Endometrial microvascular endothelial cells (primary cell): ENCODE data around the gene TMEM63C. TPM values are rescaled to one million over a fixed set of nuclear protein-coding genes. Genes with fewer than 3 reads are reported as not detected.

Source experiments
- in situ Hi-C: cut with HindIII; loops from 2 replicates; pipeline ENCODE4 v1.10.0; 2017; ENCODE audit warnings: low sequenced_read_pairs, low pct_unique_long_range_greater_than_20kb; ENCODE audit errors: inconsistent ontology term
- total RNA-seq: library from RNA; depleted of rRNA; stranded (reverse); fragments of >200 nt; gene quantifications from one replicate; pipeline ENCODE4 v1.2.3, GENCODE V29; 2015; ENCODE audit errors: inconsistent ontology term

Gene TMEM63C
- total RNA-seq, 1 donor from 2014 or later = not detected

DNA sequence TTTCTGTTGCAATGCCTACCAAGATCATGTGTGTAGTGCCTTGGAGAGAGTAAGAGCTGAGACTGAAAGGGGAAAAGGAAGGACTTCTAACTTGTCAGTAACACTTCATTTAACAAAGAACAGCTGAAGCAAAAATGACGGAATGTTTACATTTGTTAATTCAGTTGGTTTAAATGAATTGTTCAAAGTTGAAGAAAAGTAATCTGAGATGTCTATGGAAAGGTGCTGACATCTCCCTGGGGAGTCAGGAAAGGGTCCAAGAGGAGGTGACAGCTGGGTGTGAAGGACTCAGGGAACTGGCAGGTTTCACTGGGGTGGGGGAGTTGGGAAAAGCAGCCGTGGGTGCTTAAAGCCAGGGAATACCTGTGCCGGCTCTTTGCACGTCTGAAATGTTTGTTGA, 7.9 kb downstream of the TMEM63C start:
- in situ Hi-C loops = no loop called here

DNA sequence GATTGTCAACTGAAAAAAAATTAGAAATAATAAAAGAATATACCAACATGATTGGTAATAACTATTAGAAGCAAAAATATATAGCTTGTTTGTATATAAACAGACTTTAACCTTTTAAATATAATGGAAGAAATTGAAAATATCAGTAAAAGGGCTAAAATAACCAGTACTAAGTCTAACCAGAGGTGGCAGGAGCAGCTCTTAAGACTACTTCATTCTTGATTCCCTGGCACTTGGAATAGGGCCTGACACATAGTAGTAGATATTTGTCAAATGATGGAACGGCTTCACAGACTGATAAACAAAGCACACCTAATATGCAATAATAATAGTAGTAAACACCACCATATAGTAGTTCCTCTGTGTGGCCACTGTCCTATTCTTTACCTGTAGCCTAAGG, 9.4 kb downstream of the TMEM63C start:
- in situ Hi-C loops = no loop called here

DNA sequence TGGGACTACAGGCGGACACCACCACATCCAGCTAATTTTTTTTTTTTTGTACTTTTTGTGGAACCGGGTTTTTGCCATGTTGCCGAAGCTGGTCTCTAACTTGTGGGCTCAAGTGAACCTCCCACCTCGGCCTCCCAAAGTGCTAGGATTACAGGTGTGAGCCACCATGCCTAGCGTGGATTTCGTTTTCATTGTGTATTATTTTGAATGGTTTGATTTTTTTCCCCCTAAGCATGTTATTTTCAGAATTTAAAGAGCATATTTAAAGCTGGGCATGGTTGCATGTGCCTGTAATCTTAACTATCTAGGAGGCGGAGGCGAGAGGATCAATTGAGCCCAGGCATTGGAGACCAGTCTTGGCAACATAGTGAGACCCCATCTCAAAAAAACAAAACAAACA, 13.1 kb downstream of the TMEM63C start:
- in situ Hi-C loops = no loop called here

DNA sequence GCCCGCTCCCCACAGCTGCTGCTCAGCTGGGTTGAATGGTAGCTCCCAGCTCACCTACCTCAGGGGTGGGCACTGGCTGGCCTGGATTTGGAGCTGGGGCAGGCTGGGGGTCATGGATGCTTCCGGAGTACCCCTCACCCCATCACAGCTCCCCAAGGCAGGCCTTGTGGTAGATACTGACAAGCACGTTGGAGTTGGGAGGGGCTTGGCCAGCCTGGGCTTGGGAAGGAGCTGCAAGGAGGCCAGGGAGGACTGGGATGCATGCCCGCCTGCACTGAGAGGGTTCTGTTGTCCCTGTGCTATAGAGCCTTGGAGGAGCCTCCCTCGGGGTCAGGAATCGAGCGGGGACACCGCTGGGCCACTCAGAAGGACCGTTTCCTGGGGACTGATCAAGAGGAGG, 14.2 kb downstream of the TMEM63C start:
- in situ Hi-C loops = no loop called here

DNA sequence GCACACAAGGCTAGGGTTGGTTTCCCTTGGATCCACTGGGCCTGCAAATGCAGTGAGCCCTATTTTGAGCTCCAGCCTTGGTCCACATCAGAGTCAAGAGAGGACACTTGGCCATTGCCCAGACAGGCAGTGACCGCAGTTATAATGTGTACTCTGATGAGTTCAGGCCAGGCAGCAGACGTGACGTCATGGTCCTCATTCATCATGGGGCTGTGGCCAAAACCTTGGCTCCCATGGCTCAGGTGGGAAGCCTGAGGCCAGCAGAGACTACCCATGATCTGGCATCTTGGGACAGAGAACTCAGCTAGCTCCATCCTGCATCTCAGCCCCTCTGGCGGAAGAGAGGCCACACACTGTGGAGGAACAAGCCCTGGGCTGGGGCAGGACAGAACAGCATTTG, 16.4 kb downstream of the TMEM63C start:
- in situ Hi-C loops = no loop called here

DNA sequence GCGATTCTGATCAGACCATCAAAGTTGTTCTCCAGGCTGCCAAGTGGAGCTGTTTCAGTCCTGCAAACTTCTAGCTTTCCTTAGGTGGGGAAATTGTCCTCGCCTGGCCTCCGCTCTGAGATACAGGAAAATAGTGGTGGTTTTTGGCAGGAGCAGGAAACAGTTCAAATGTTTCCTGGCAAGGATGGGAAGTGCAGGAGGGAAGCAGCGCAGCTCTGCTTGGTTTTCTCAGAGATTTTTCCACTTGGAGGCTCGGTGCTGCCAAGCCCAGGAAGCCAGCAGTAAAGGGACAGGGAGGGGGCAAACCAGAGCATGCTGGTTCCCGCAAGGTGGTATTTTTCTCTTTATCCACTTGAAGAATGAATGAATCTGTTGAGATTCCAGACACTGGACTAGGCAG, 17.0 kb downstream of the TMEM63C start:
- in situ Hi-C loops = no loop called here

DNA sequence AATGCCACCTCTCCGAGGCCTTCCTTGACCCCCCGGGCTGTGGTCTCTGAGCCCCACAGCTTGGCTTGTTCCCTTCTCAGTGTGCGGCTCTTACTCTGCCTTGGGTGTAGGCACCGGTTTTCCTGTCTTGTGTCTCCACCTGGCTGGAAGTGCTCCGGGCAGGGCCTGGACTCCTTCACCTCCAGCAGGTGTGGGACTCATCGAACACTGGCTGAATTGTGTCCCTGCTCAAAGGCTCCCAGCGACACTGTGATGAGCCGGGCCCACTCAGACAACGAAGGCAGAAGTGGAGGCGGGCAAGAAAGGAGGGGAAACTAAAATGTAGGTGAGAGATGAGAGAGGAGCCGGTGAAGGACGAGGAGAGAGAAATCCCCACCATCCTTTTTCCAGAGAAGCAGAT, 18.0 kb downstream of the TMEM63C start:
- in situ Hi-C loops = no loop called here

DNA sequence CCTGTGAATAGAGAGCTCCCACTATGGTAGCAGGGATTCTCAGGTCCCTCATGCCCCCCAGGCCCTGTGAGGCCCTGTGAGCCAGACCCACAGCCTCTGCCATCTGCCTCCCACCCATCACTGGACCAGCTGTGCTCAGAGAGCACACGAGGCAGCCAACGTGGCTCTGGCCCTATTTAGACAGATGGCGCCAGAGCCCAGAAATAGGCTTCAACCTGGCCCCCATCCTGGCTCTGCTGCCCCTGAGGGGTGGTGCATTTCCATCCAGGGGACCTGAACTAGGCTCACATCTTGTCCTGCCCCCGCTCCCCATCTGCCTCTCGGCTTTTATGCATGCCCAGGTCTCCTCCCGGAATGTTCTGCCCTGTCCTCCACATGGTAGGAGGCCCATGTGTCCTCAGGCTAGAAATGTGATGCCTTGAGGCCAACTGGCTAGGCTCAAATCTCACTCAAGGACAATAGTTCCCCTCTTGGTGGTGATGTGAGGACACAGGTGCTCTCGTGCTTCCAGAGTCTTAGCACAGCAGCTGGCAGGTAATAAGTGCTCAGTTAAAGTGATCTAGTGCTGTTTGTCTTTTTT, 18.9 kb downstream of the TMEM63C start:
- in situ Hi-C loops = no loop called here

DNA sequence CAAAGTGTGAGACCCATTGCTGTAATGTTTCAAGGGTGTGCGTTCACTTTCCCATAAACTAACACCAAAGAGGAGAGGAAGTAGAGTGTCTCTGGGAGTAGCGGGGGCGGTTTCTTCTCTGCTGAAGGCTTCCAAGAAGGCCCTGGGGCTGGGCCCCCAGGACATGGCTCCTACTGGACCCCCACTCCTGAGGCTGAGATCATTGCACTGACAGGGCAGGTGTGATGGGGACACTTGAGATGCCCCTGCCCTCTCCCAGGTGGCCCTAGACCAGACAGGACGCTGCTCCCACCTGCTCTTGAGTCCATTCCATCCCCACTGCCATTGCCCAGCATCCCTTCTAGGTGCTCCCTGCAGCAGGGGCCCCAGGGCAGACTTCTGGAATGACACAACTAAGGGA, 20.1 kb downstream of the TMEM63C start:
- in situ Hi-C loops = no loop called here

DNA sequence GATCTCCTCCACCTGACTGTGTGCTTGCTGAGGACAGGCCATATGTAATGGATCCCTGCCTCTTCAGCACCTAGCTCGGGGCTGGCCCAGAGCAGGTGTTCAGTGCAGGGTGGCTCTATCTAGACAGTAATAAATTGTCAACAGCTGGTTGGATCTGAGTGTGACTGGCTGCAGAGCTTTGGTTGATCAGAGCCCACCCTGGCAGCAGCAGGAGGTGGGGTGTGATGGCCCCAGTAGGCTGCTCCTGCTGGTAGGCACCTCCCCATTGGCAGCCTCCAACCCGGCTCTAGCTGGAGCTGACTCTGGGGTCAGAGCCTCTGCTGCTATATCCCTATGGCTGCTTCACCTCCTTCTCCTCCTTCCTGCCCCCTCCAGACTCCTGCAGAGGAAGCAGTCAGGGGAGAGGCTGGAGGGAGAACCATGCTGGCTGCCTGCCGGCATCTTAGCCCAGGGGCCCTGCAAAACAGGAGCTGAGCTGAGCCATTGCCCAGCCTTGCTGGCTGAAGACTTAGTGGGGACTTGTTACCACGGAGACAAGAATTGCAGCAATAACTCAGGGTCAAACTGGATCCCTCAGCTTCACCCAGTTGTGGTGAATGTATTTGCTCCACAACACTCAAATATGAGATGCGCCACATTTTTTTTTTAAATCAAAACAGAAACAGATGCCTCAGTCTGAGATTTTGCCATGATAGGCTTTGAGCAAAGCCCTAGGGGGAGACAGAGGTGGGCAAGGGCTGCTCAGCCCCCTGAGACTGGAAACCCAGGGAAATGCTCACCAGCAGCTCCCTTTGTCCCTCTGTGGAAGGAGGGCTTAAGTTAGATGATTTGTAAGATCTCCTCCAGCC, 22.2 kb downstream of the TMEM63C start:
- in situ Hi-C loops = no loop called here

DNA sequence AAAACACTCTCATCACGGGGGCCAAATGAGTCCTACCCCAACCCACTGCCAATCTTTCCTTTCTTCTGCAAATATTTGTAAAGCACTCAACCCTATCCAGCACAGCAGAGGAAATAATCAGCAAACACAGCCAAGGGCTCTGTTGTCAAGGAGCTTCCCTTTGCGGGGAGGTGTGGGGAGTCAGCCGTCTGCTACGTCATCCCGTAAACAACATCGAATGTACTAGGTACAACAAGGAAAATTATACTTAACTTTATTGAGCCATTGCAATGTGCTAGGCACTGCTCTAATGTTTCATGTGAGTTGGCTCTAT, 22.8 kb downstream of the TMEM63C start:
- in situ Hi-C loops = no loop called here

DNA sequence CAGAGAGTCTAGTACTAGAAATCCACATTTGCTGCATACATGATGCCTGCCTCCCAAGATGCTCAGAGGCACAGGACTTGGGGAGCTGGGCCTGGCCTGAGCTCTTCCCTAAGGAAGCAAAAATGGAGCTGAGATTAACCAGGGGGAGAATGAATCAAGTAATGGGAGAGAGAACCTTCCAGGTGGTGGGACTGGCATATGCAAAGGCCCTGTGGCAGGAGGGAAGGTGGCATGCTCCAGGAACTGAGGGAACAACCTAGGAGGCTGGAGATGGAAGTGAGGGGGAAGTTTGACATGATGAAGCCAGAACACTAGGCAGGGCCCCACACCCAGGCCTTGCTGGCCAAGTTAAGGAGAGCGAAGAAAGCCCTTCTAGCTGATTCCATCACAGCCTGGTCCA, 23.3 kb downstream of the TMEM63C start:
- in situ Hi-C loops = no loop called here

DNA sequence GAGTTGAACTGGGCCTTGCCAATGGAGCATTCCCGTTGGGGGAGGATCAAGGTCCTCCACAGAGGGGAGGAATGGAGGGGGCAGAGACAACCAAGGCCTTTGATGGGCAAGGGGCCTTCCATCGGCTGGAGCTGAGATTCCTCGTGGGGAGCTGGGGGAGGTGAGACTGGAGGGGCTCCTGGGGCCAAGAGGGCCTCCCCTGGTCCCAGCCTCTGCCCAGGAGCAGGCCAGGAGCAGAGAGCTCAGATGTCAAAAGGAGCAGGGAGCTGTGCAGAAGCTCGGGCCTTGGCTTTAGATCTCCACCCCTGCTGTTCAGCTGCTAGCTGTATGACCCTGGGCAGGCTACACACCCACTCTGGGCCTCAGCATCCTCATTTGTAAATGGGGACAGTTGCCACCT, 24.0 kb downstream of the TMEM63C start:
- in situ Hi-C loops = no loop called here

DNA sequence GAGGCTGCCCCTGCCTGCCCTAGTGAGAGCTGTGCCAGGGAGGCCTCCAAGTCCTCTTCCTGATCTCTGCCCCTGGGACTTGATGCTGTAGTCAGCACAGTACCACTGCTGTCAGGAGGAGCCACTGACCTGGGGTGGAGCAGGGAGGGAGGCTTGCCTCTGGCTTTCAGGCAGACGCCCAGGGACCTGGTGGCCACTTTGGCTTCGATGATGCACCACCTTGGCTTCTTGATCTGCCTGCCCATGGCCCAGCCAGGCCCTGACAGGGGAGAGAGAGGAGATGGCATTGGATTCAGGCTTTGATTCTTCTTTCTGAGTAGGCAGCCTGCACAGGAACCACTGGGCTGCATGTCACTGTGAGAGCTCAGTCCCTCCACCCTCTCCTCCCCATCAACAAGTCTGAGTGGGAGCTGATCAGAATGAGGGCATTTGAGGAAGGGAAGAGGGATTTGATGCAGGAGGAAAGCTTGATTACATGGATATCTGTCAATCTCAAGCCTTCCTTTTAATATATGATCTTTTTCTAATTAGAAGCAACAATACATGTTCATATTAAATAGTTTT, 24.7 kb downstream of the TMEM63C start:
- in situ Hi-C loops = no loop called here

DNA sequence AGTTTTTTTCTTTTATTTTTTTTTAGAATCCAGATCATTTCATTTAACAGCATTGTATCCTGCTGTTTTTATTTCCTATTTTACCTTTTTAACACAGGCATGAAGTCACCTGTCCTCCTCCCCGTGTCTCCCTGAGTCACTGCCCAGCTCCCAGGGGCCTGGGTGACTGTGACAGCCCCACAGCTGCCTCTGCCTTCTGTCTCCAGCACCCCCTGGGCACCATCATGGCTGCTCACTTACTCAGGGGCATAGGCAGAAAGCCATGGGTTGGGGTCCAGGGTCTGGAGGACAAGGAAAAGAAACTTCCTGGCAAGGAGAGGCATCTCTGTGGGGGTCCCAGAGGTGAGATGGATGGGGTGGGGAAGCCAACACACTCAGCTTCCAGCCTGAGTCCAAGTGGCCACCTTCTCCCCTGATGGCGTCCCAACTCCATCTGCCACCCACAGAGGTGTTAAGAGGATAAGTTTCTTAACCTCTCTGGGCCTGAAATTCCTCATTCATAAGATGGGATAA, 25.3 kb downstream of the TMEM63C start:
- in situ Hi-C loops = no loop called here

DNA sequence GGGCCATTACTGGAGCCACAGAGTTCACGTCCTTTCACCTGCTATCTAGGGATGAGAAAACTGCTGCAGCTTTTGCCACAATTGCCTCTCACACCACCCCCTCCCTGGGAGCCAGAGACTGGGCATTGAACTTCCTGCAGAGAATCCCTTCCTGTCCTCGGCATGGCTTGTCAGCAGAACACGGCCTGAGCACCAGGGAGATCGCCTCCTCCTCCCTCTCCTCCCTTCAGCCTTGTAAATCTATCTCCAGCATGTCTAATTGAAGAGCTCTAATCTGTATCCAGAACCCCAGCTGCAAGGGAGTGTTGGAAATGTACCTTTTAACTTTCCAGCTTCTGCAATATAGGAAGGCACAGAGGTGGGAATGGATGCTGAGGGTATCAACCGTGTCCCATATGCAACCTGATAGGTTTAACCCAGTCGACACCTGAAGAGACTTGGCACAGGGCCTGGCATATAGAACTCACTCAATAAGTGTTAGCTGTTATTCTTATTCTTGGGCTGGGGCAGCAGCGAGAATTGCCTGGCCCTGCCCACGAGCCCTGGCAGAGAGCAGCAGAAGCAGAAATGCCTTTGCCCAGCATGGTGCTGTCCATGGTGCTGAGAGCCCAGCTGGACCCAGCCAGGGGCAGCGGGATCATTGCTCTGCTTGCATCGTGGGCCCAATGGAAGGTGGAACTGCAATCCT, 26.8 kb downstream of the TMEM63C start:
- in situ Hi-C loops = no loop called here

DNA sequence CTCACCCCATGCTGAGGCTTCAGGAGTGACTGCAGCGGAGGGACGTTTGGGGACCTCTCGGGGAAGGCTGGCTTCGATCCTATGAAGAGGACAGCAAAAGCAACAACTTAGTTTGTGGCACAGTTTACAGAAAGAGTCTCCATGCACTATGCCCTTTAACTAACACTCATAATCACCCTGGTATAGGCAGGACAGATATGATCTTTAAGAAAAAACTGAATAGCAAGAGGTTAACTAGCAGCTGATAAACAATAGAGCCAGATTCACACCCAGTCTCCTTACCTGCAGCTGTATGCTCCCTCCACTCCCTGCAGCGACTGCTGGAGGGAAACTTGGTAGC, 27.4 kb downstream of the TMEM63C start:
- in situ Hi-C loops = no loop called here

DNA sequence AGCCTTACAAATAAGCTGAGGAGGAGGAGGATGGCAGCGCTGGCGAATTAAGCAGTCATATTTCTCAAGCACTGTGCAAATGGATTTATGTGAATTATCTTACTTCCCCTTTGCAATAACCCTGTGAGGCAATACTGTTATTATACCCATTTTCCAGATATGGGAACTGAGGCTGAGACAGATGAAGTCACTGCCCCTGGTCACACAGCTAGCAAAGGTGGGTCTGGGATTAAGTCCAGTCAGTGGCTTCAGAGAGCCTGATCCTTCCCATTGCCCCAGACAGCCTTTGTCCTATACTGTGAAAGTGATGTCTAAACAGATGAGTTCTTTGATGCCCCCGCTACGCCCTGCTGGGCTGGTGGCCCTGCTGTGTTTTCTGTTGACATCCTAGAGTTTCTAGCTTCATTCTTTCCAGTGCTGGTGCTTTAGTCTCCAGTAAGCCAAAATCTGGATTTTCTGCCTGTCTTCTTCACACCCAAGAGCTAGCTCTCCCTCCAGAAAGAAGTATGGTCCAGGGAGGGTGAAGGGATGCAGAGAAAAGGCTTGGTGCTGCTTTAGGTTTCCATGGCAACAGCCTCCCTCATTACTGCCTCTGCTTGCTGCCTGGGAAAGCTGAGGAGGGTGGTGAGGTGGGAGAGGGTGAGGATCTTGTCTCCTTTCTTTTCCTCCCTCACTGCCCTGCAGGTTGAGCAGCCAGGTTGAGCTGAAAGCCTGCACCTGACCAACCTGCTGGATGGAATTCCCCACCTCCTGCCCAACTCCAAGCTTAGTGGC, 30.7 kb downstream of the TMEM63C start:
- in situ Hi-C loops = no loop called here

DNA sequence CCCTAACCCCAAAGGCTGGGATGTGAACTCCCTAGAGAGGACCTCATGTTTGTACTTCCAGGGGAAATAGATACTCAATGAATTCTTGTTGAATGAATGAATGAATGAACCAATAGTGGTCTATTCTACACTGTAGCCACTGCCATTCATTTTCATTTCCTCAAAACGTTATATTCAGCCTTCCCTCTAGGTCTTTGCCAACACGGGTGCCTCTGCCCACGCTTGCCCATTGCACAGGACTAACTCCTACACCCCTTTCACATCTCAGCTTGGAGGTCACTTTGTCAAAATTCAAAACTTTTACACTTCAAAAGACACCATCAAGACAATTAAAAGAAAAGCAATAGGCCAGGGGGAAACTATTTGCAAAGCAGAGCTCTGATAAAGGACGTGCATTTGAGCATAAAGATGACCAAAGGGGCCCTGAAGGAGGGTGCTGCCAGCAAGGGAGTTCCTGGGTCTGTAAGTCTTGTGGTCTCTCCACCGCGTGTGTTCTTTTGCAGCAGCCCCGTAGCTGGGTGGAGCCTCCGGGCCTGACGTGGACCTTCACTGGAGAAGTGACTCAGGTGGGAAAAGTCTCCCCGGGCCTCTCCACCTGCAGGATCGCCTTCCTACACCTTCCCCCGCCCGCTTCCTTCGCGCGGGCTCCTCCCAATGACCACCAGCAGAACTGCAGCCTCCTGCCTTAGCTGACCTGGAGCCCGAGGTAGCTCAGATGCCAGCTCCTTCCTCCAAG, 31.5 kb downstream of the TMEM63C start:
- in situ Hi-C loops = no loop called here
